GM18505 (cell line): ENCODE results near the gene R3HCC1L.

Experiments used
- ATAC-seq: cut with Tn5 transposase; IDR thresholded peaks from one replicate; pipeline ENCODE4 v1.9.1; 2021; ENCODE audit not compliant: unreplicated experiment
- POLR2A ChIP-seq: IDR thresholded peaks from 4 replicates; pipeline ENCODE4 v1.6.1; 2011; ENCODE audit warnings: borderline replicate concordance; ENCODE audit not compliant: insufficient read depth, insufficient read length; ENCODE audit errors: extremely low read depth

The R3HCC1L gene

GRCh38 chr10:98292971-98293370, 158.5 kb downstream of the R3HCC1L start:
- no peak for ATAC-seq
- TF ChIP-seq POLR2A = no peak

- no peak for TF ChIP-seq POLR2A
- ATAC-seq = no peak
Observed at GRCh38 chr10:98293550-98294269, 159.3 kb downstream of the R3HCC1L start.

- TF ChIP-seq POLR2A = no peak
- no peak for ATAC-seq
Observed at GRCh38 chr10:98294270-98294627, 159.8 kb downstream of the R3HCC1L start.
